ENCODE measurements around the gene ERP27.

Gene ERP27

DNA sequence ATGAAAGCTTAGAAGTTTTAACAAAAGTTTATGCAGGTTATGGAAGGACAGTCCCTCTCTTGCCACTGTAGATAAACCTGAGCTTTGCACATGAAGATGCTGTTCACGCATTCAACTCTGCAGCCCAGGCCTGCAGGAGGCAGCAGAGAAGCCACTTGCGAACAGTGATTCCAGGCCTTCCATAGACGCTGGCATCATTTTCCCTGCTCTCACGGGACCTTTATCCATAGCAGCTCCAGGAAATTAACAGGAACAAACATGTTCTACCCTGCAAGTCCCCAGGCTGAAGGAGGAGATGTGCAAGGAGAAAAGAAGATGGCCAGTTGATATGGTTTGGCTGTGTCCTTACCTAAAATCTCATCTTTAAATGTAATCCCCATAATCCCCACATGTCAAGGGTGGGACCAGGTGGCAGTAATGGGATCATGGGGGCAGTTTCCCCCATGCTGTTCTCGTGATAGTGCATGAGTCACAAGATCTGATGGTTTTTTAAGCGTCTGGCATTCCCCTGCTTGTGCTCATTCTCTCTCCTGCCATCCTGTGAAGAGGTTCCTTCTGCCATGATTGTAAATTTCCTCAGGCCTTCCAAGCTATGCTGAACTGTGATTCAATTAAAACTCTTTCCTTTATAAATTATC, 2.0 kb downstream of the ERP27 start:
- Histone ChIP-seq H3K27me3 (replicated peaks; ENCODE audit: control insufficient read depth, insufficient read depth, low read length) (no peaks in the 10 kb centered on the region), H3K4me3 (replicated peaks; ENCODE audit: low read depth, low read length) (no peak overlapping the region), H3K36me3 (ENCODE audit: control insufficient read depth, insufficient read depth, low read length) (no peaks in the 10 kb centered on the region; the same call in none of the 2 replicates)
- peak; percentile 44 for TF ChIP-seq CTCF (IDR thresholded peaks at IDR 0.05; ENCODE audit: insufficient read depth, low read length, poor library complexity, severe bottlenecking)
- no peak for DNase-seq (ENCODE audit: extremely low read depth, insufficient read length)

- Histone ChIP-seq H3K36me3 (ENCODE audit: control insufficient read depth, insufficient read depth, low read length) (no peaks in the 10 kb centered on the region; the same call in none of the 2 replicates), H3K4me3 (replicated peaks; ENCODE audit: low read depth, low read length) (no peak overlapping the region), H3K27me3 (replicated peaks; ENCODE audit: control insufficient read depth, insufficient read depth, low read length) (no peaks in the 10 kb centered on the region)
- DNase-seq (ENCODE audit: extremely low read depth, insufficient read length) = no peak
- no peak for TF ChIP-seq CTCF (IDR thresholded peaks at IDR 0.05; ENCODE audit: insufficient read depth, low read length, poor library complexity, severe bottlenecking)
These were observed 3.3 kb downstream of the ERP27 start for GRCh38 chr12:14935031-14935430.

- no peak for DNase-seq (ENCODE audit: extremely low read depth, insufficient read length)
- no peak for TF ChIP-seq CTCF (IDR thresholded peaks at IDR 0.05; ENCODE audit: insufficient read depth, low read length, poor library complexity, severe bottlenecking)
- Histone ChIP-seq H3K36me3 (ENCODE audit: control insufficient read depth, insufficient read depth, low read length) (no peaks in the 10 kb centered on the region; the same call in none of the 2 replicates), H3K4me3 (replicated peaks; ENCODE audit: low read depth, low read length) (no peak overlapping the region), H3K27me3 (replicated peaks; ENCODE audit: control insufficient read depth, insufficient read depth, low read length) (no peaks in the 10 kb centered on the region)
These were observed 3.8 kb downstream of the ERP27 start for GRCh38 chr12:14934511-14934910.

DNA sequence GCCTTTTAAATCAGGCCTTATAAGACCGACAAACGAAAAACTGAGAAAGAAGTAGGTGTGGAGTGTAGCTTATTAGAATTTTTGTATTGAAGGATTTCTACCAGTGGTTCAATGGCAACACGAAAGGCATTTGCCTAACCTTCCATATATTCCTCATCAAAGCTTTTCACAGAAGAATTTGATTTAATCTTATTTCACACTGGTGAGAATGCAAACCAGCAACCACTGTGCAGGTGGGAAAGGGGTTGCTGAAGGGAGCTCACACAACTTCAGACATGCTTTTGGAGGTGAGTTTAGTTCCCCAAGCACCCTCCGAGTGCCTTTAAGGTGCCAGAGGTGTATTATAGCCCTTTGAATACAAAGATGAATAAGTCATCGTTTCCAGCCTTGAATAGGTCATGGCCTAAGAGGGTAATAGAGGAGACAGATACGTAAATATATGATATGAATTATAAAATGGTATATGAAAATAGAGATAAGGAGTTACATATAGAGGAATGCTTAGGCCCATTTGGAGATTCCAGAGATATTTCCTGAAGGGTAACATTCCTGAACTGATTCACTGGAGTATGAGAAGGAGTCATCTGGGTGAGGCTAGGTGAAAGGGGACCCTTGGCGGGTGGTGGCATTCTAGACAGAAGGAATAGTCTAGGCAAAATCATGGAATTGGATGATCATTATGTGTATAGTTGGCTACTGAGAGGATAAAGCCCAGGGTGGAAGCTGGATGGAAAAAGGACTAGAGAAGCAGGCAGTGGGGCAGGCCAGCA, 6.4 kb downstream of the ERP27 start:
- Histone ChIP-seq H3K27me3 (replicated peaks; ENCODE audit: control insufficient read depth, insufficient read depth, low read length) (no peaks in the 10 kb centered on the region), H3K36me3 (ENCODE audit: control insufficient read depth, insufficient read depth, low read length) (no peaks in the 10 kb centered on the region; the same call in 1 of the 2 replicates), H3K4me3 (replicated peaks; ENCODE audit: low read depth, low read length) (no peak overlapping the region)
- TF ChIP-seq CTCF (IDR thresholded peaks at IDR 0.05; ENCODE audit: insufficient read depth, low read length, poor library complexity, severe bottlenecking) = no peak
- DNase-seq (ENCODE audit: extremely low read depth, insufficient read length) = no peak

GRCh38 chr12:14931359-14931758, 7.0 kb downstream of the ERP27 start:
- no peak for DNase-seq (ENCODE audit: extremely low read depth, insufficient read length)
- TF ChIP-seq CTCF (IDR thresholded peaks at IDR 0.05; ENCODE audit: insufficient read depth, low read length, poor library complexity, severe bottlenecking) = no peak
- H3K4me3 ChIP-seq (replicated peaks; ENCODE audit: low read depth, low read length) = no peak overlapping the region
- H3K36me3 ChIP-seq (ENCODE audit: control insufficient read depth, insufficient read depth, low read length) = no peaks in the 10 kb centered on the region; the same call in 1 of the 2 replicates
- no peaks in the 10 kb centered on the region for H3K27me3 ChIP-seq (replicated peaks; ENCODE audit: control insufficient read depth, insufficient read depth, low read length)
